GM12872 (cell line): ENCODE data around the gene MTSS2.

Source experiments
- CTCF ChIP-seq: IDR thresholded peaks from 3 replicates; pipeline ENCODE4 v1.5.1; 2011; ENCODE audit warnings: low read depth, mild to moderate bottlenecking, low read length, moderate library complexity; ENCODE audit not compliant: insufficient read depth

The MTSS2 gene

DNA sequence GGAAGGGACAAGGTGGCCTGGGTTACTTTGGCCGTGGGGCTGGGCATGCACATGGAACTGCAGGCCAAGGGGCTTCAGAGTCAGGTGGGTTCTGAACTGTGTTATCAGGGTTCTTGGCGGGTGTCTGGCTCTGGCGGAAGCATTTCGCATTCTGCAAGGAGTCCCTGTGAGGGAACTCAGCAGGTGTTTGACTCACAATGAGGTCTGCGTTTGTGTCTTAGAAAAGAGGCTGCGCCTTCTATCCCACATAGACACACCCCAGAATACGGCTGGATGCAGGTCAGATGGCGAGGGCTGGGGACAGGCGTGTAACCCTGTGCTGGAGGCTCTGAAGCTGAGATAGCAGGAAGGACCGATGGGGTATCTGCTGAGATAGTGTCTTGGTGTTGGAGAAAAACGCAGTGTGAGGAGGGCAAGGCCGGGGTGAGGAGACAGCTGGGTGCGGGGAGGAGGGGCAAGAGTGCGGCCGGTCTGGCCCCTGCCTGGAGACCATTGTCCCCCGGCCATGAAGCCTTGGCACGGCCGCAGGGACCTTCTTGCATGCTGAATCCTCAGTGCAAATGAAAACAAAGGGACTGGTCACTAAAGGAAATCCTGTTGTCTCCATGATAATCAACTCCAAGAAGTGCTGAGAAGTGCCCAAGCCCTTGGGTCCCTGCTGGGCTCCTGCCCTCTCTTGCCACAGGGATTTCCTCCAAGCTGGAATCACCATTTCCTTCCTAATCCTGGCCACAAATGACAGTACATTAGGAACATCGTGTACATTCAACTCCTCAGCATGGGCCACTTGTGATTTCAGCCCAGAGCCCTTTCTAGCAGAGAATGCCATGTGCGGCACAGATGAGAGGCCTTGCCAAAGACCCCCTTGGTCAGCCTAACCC is 22.8 kb upstream of the MTSS2 start:
- TF ChIP-seq CTCF = no peak

GRCh38 chr16:70706948-70707465 is 21.2 kb upstream of the MTSS2 start:
- TF ChIP-seq CTCF = no peak

DNA sequence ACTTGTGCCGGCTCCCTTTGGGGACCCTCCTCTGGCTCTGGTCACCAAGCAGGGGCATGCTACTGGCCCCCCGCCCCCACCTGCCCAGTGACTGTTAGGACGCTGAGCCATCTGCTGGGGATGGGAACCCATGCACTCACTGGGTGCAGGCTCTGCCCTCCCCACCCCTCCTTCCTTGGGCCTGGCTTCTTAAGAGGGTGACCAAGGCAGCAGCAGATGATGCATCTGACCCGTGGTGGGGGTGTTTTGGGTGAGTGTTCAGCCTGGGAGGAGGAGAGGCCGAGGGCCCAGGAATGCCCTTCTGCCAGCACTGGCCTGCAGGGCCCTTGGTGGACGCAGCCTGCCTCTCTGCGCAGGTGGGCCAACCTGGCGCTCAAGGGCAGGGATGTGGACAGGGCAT is 19.2 kb upstream of the MTSS2 start:
- TF ChIP-seq CTCF = no peak

- no peak for TF ChIP-seq CTCF
Observed at GRCh38 chr16:70704586-70704985, 18.7 kb upstream of the MTSS2 start.

GRCh38 chr16:70703835-70704381 is 18.1 kb upstream of the MTSS2 start:
- TF ChIP-seq CTCF = no peak

DNA sequence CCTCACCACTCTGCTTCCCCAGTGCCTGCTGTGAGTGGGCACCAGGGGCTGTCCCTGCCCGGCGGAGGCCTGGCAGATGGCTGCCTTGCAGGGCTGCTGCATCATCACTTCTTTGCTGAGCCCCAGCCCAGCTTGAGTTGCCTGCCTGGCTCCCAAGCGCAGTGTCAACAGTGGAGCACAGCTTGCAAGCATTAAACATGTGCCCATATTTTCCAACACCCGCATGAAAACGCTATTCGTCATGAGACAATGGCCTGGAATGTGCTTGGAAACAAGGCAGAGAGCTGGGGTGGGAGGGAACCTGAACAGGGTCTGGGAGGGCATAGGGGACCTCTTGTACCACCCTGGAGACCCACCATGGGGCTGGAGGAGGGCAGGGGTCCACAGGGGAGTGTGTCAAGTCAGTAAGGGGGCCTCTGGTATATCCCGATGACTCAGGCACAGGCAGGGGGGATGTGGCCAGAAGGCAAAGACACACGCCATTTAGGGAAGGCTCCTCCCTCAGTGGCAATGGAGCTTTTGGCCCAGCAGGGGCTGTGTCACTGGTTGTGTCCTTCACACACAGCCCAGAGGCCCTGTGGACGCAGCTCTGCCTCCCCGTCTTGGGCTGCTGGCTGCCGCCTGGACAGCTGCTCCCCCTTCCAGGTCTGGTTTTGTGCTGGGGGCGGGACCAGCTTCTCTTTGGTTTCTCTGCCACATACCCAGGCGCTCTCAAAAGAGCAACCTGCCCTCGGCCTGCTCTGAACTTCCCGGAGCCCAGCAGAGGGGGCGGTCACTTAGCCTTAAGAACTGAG is 17.4 kb upstream of the MTSS2 start:
- TF ChIP-seq CTCF = no peak

DNA sequence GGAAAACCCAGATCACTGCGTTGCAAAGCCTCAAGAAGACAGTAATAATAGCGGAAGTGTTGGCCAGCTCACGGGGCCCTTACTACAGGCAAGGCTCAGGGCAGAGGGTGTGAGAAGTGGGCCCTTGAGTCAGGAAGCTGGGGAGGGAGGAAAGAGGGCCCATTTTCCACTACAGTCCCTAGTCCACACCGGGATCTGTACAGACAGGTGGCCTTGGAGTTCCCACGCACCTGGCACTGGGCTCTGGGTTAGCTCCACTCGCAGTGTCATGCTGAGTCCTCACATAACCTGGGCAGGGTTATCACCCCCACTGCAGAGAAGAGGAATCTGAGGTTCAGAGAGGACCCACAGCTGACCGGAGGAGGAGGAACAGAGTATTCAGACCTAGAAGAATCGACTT is 16.8 kb upstream of the MTSS2 start:
- no peak for TF ChIP-seq CTCF
